A549 (cell line): ENCODE measurements around the gene BNC2. TPM values are rescaled to one million over a fixed set of nuclear protein-coding genes. Genes with fewer than 3 reads are reported as not detected.

Source experiments
- ATAC-seq, 2 experiments: fragments of 200-7000 bp in 1 of 2; fragments of >200 bp in 1 of 2; cut with Nextera tagmentation in 1 of 2; cut with Tn5 transposase in 1 of 2; 3 replicates each; pipeline versions ENCODE4 v1.8.0 to v1.9.1; 2018 to 2020; ENCODE audit warnings: mild to moderate bottlenecking in 1 of 2, moderate library complexity in 1 of 2
- CTCF ChIA-PET: fragments of 300-600 bp; sonication (Branson Sonifier 250); formaldehyde crosslinking; extraction: SDS; loops from one replicate; lab custom pipeline; 2021; ENCODE audit warnings: antibody characterized with exemption, inconsistent platforms; lab: Yijun Ruan, JAX
- POLR2A ChIA-PET: fragments of 350-600 bp; formaldehyde crosslinking; extraction: SDS; loops from one replicate; lab custom pipeline; 2021; ENCODE audit warnings: antibody characterized with exemption, inconsistent platforms; lab: Yijun Ruan, JAX
- DNase-seq, 2 experiments: peaks; one replicate each; pipeline versions ENCODE4 v3.0.0 to v3.0.0-alpha.2; 2011 to 2016; ENCODE audit warnings: low read depth in 1 of 2, low spot score in 1 of 2
- FAIRE-seq: peaks from 2 replicates; lab custom pipeline; 2011; peaks lifted over from hg19 to GRCh38; lab: Jason Lieb, UNC
- H3K27ac ChIP-seq, 2 experiments: fragments of >200 bp; sonication (Bioruptor Twin); formaldehyde crosslinking; 3 replicates each; pipeline ENCODE4 v1.5.1; 2016 to 2017
- H3K4me1 ChIP-seq: fragments of >200 bp; sonication (Bioruptor Twin); formaldehyde crosslinking; 3 replicates; pipeline ENCODE4 v1.6.1; 2016
- H3K4me2 ChIP-seq: fragments of >200 bp; sonication (Bioruptor Twin); formaldehyde crosslinking; 3 replicates; pipeline ENCODE4 v1.6.1; 2016
- H3K4me3 ChIP-seq: fragments of >200 bp; sonication (Bioruptor Twin); formaldehyde crosslinking; 3 replicates; pipeline ENCODE4 v1.5.1; 2016
- H3K9me3 ChIP-seq: fragments of >200 bp; sonication (Bioruptor Twin); formaldehyde crosslinking; 3 replicates; pipeline ENCODE4 v1.6.1; 2016
- BHLHE40 ChIP-seq: IDR thresholded peaks from 2 replicates; pipeline ENCODE4 v1.6.1; 2012; ENCODE audit warnings: low read depth, low read length, inconsistent platforms
- CBX2 ChIP-seq: fragments of 200-600 bp; sonication (generic); IDR thresholded peaks from 2 replicates; pipeline ENCODE4 v1.6.1; 2016; ENCODE audit warnings: low read depth, mild to moderate bottlenecking, borderline replicate concordance
- EHMT2 ChIP-seq: fragments of 200-600 bp; sonication (generic); IDR thresholded peaks from 2 replicates; pipeline ENCODE4 v1.6.1; 2016; ENCODE audit warnings: antibody characterized with exemption, low read depth, mild to moderate bottlenecking, moderate library complexity
- FOSB ChIP-seq: fragments of 250-450 bp; sonication (Bioruptor Pico); IDR thresholded peaks from 2 replicates; pipeline ENCODE4 v1.5.0; 2020; ENCODE audit warnings: mild to moderate bottlenecking, moderate library complexity
- FOSL2 ChIP-seq, 2 experiments: fragments of 450-650 bp in 1 of 2; fragments of >200 bp in 1 of 2; sonication (Bioruptor Twin) in 1 of 2; formaldehyde crosslinking; IDR thresholded peaks; 2 replicates each; pipeline versions ENCODE4 v1.5.0 to v1.6.1; 2016 to 2020; ENCODE audit warnings: mild to moderate bottlenecking in 1 of 2, moderate library complexity in 1 of 2
- FOXS1 ChIP-seq: fragments of 250-450 bp; sonication (Bioruptor Pico); IDR thresholded peaks from 2 replicates; pipeline ENCODE4 v1.5.0; 2020; ENCODE audit warnings: mild to moderate bottlenecking, moderate library complexity
- HES2 ChIP-seq: fragments of >200 bp; sonication (Bioruptor Twin); formaldehyde crosslinking; IDR thresholded peaks from 2 replicates; pipeline ENCODE4 v1.6.1; 2016
- HEYL ChIP-seq: fragments of 250-450 bp; sonication (Bioruptor Pico); IDR thresholded peaks from 2 replicates; pipeline ENCODE4 v1.8.0; 2021; ENCODE audit warnings: mild to moderate bottlenecking, moderate library complexity
- HOXB13 ChIP-seq: fragments of 250-450 bp; sonication (Bioruptor Pico); IDR thresholded peaks from 2 replicates; pipeline ENCODE4 v1.5.0; 2020; ENCODE audit warnings: low read depth, mild to moderate bottlenecking, moderate library complexity
- HOXB5 ChIP-seq: fragments of 250-450 bp; sonication (Bioruptor Pico); IDR thresholded peaks from 2 replicates; pipeline ENCODE4 v1.5.0; 2020; ENCODE audit warnings: mild to moderate bottlenecking, moderate library complexity
- KDM1A ChIP-seq: fragments of 200-600 bp; sonication (generic); IDR thresholded peaks from 2 replicates; pipeline ENCODE4 v1.6.1; 2016; ENCODE audit warnings: low read depth, mild to moderate bottlenecking
- MAZ ChIP-seq: fragments of 150-350 bp; IDR thresholded peaks from 2 replicates; pipeline ENCODE4 v1.6.1; 2014; ENCODE audit warnings: antibody characterized with exemption, low read depth, low read length, borderline replicate concordance
- MYC ChIP-seq: IDR thresholded peaks from 2 replicates; pipeline ENCODE4 v1.6.1; 2012; ENCODE audit warnings: mild to moderate bottlenecking, inconsistent platforms, low read length, improper control_type of control experiment, borderline replicate concordance
- NPAS2 ChIP-seq: fragments of 250-450 bp; sonication (Bioruptor Pico); IDR thresholded peaks from 2 replicates; pipeline ENCODE4 v1.8.0; 2022; ENCODE audit warnings: mild to moderate bottlenecking, moderate library complexity, borderline replicate concordance
- PHF8 ChIP-seq: fragments of 200-600 bp; sonication (generic); IDR thresholded peaks from 2 replicates; pipeline ENCODE4 v1.6.1; 2016; ENCODE audit warnings: low read depth, mild to moderate bottlenecking, antibody characterized with exemption, moderate library complexity, borderline replicate concordance
- POLR2AphosphoS2 ChIP-seq: conservative IDR thresholded peaks from 2 replicates; pipeline ENCODE4 v1.6.1; 2012; ENCODE audit warnings: low read length, improper control_type of control experiment, inconsistent platforms
- RAD21 ChIP-seq, 2 experiments: fragments of >200 bp in 1 of 2; sonication (Bioruptor Twin) in 1 of 2; formaldehyde crosslinking in 1 of 2; IDR thresholded peaks in 1 of 2; conservative IDR thresholded peaks in 1 of 2; 2 replicates in 1 of 2; 3 replicates in 1 of 2; pipeline ENCODE4 v1.6.1; 2012 to 2018; ENCODE audit warnings: inconsistent platforms in 1 of 2
- SMC3 ChIP-seq: fragments of >200 bp; sonication (Bioruptor Twin); formaldehyde crosslinking; IDR thresholded peaks from 3 replicates; pipeline ENCODE4 v1.6.1; 2018; ENCODE audit warnings: inconsistent platforms
- SREBF2 ChIP-seq: fragments of 450-650 bp; IDR thresholded peaks from 2 replicates; pipeline ENCODE4 v1.6.1; 2014; ENCODE audit warnings: mild to moderate bottlenecking, moderate library complexity
- ZC3H11A ChIP-seq: fragments of 450-650 bp; IDR thresholded peaks from 2 replicates; pipeline ENCODE4 v1.6.1; 2014; ENCODE audit warnings: antibody characterized with exemption, mild to moderate bottlenecking
- ZNF302 ChIP-seq: fragments of 250-450 bp; sonication (Bioruptor Pico); IDR thresholded peaks from 2 replicates; pipeline ENCODE4 v1.9.0; 2021; ENCODE audit warnings: inconsistent platforms, mild to moderate bottlenecking, moderate library complexity
- WGBS: methylation state at CpG from one replicate; pipeline ENCODE4 v1.1.6; 2017; ENCODE audit errors: missing lambda C conversion rate; 5-methylcytosine and 5-hydroxymethylcytosine counted together
- polyA plus RNA-seq, 4 experiments: library from polyadenylated mRNA; depleted of rRNA in 3 of 4; stranded (reverse); fragments of >200 nt; fragmentation: RNase III in 1 of 4; extraction: RNeasy Plus Mini Kit Qiagen cat#74134 plus additional on column Dnase treatment in 1 of 4; gene quantifications; 2 replicates in 3 of 4; 3 replicates in 1 of 4; pipeline ENCODE4 v1.2.3, GENCODE V29; 2011 to 2017
- TF ChIP-seq, protein P1 (sequence below): IDR thresholded peaks from 2 replicates; pipeline ENCODE4 v1.6.1; 2012
- TF ChIP-seq, protein P2 (sequence below): fragments of 150-350 bp; IDR thresholded peaks from 2 replicates; pipeline ENCODE4 v1.6.1; 2014; ENCODE audit warnings: low read depth, mild to moderate bottlenecking, low read length
- TF ChIP-seq, protein P3 (sequence below): fragments of >200 bp; sonication (Bioruptor Twin); formaldehyde crosslinking; IDR thresholded peaks from 3 replicates; pipeline ENCODE4 v1.6.1; 2016

The BNC2 gene
- polyA plus RNA-seq, 2 of the 4 experiments (the other 2 are of a cell fraction), result 6.2 to 7.5 TPM

- TF ChIP-seq, protein P1, sequence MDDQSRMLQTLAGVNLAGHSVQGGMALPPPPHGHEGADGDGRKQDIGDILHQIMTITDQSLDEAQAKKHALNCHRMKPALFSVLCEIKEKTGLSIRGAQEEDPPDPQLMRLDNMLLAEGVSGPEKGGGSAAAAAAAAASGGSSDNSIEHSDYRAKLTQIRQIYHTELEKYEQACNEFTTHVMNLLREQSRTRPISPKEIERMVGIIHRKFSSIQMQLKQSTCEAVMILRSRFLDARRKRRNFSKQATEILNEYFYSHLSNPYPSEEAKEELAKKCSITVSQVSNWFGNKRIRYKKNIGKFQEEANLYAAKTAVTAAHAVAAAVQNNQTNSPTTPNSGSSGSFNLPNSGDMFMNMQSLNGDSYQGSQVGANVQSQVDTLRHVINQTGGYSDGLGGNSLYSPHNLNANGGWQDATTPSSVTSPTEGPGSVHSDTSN, result no peak
- no peak for TF ChIP-seq SMC3
- no peak for TF ChIP-seq MYC
- no peak for TF ChIP-seq HOXB5
- no peak for TF ChIP-seq FOXS1 (CRISPR knock-in tag)
- no peak for TF ChIP-seq HEYL (CRISPR knock-in tag)
- no peak for TF ChIP-seq CBX2
- TF ChIP-seq ZNF302 (CRISPR knock-in tag), result no peak
Measured at GRCh38 chr9:16681652-16681987, 188.8 kb downstream of the BNC2 start (continued).

DNA sequence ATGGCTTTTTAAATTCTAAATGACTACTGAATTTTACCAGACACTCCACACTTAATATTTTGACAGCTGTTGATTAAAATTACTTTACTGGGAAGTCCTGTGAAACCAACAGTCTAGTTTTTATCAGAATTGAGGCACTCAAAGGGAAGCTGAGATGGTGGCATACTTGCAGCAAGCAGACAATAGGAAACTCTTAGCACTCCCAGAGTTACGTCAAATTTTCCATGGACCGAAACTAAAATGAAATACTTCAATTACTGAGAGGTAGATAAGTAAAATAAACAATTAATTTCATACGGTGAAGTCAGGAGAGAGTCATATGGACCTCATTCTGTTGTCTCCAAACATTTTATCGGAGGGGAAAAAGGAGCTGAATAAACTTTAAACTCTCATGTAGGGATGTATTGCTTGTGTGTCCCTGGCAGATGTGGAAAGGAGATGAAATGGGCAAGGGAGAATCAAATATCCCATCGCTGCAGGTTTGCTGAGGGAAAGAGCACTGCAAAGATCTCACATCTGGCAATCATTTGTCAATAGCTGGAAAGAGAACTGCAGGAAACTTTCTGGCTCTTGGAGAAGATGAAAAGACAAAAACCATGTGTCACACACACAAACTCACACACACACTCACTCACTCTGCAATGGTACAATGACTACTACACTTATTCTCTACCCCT is 189.4 kb downstream of the BNC2 start:
- Histone ChIP-seq H3K4me2 (no peak overlapping the region), H3K27ac (no peak overlapping the region), H3K4me3 (no peak overlapping the region), H3K4me1 (no peaks in the 10 kb centered on the region)
- ATAC-seq, result no peak
- ChIA-PET CTCF (interaction anchor here (0.6 to 1.2 kb wide), 3 partner anchors 9 to 547 kb away, joined by 3 to 4 read pairs (median 3); no protein-coding TSS in a partner anchor), POLR2A (no interaction called here)
- no peak for DNase-seq
- WGBS, result 91% methylated on average over 5 of the region's 5 CpGs
- no peak for TF ChIP-seq KDM1A
- TF ChIP-seq BHLHE40, result no peak
- no peak for TF ChIP-seq FOSB
- TF ChIP-seq ZC3H11A, result no peak
- no peak for TF ChIP-seq CBX2
- TF ChIP-seq MAZ, result no peak
- TF ChIP-seq HOXB5, result no peak
- TF ChIP-seq, protein P2, sequence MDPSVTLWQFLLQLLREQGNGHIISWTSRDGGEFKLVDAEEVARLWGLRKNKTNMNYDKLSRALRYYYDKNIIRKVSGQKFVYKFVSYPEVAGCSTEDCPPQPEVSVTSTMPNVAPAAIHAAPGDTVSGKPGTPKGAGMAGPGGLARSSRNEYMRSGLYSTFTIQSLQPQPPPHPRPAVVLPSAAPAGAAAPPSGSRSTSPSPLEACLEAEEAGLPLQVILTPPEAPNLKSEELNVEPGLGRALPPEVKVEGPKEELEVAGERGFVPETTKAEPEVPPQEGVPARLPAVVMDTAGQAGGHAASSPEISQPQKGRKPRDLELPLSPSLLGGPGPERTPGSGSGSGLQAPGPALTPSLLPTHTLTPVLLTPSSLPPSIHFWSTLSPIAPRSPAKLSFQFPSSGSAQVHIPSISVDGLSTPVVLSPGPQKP, result no peak
- no peak for TF ChIP-seq POLR2AphosphoS2
- TF ChIP-seq EHMT2, result no peak
- no peak for TF ChIP-seq SREBF2
- TF ChIP-seq, protein P3, sequence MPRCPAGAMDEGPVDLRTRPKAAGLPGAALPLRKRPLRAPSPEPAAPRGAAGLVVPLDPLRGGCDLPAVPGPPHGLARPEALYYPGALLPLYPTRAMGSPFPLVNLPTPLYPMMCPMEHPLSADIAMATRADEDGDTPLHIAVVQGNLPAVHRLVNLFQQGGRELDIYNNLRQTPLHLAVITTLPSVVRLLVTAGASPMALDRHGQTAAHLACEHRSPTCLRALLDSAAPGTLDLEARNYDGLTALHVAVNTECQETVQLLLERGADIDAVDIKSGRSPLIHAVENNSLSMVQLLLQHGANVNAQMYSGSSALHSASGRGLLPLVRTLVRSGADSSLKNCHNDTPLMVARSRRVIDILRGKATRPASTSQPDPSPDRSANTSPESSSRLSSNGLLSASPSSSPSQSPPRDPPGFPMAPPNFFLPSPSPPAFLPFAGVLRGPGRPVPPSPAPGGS, result no peak
- no peak for TF ChIP-seq PHF8
- no peak for TF ChIP-seq HOXB13
- TF ChIP-seq FOSL2 (IDR thresholded peaks at IDR 0.05), result no peak
- no peak for TF ChIP-seq FOSL2 (CRISPR knock-in tag; IDR thresholded peaks at IDR 0.05)
- TF ChIP-seq RAD21 (conservative IDR thresholded peaks at IDR 0.05 in 1 of 2, IDR thresholded peaks at IDR 0.05 in 1 of 2), result no peak
- no peak for TF ChIP-seq NPAS2 (CRISPR knock-in tag)
- no peak for TF ChIP-seq HES2
- TF ChIP-seq, all 56 proteins: peak for 0
- no peak for FAIRE-seq
- no peaks in the 10 kb centered on the region for H3K9me3 ChIP-seq
